ENCODE measurements around the gene APRT. TPM values are rescaled to one million over a fixed set of nuclear protein-coding genes. Genes with fewer than 3 reads are reported as not detected.

APRT gene
- total and polyA plus RNA-seq, 10 of the 15 experiments (the other 5 are each of a cell fraction or from before 2014, with no cell fraction given): 30.6 to 495 (median 166) TPM

GRCh38 chr16:88769617-88770460, 41.9 kb downstream of the APRT start:
- Histone ChIP-seq H2AFZ (ENCODE audit: control insufficient read depth, low read depth, low read length) (no peak overlapping the region), H3K9me3 (replicated peaks; ENCODE audit: control insufficient read depth, insufficient read depth, low read length) (no peaks in the 10 kb centered on the region), H3K36me3 (ENCODE audit: control insufficient read depth in 2 of 2, insufficient read depth in 2 of 2, low read length in 1 of 2) (peaks cover 3 to 4% of the 10 kb centered on the region in 2 experiments; a peak in 2 of 4 replicates), H4K20me1 (ENCODE audit: control insufficient read depth, insufficient read depth) (no peaks in the 10 kb centered on the region; the same call in none of the 2 replicates), H3K79me2 (ENCODE audit: control insufficient read depth, insufficient read depth, low read length) (peaks cover 67% of the 10 kb centered on the region), H3K4me1 (ENCODE audit: control insufficient read depth, insufficient read depth, low read length) (peaks cover 28% of the 10 kb centered on the region), H3K27ac (ENCODE audit: control insufficient read depth, insufficient read depth) (no peak overlapping the region; the same call in 1 of the 2 replicates), H3K9ac (ENCODE audit: control insufficient read depth, insufficient read depth, low read length) (no peak overlapping the region), H3K4me2 (ENCODE audit: control insufficient read depth, insufficient read depth) (no peak overlapping the region), H3K4me3 (no peak overlapping the region), H3K27me3 (replicated peaks in 1 of 2; ENCODE audit: control insufficient read depth in 2 of 2, insufficient read depth in 2 of 2, low read length in 1 of 2) (no peaks in the 10 kb centered on the region)
- SMC1A ChIA-PET (ENCODE audit: uncharacterized antibody, unreplicated experiment): interaction anchor here (1.1 kb wide), 1 partner anchor 13 kb away, joined by 4 read pairs; no protein-coding TSS in a partner anchor
- intact Hi-C loops (cut with micrococcal nuclease; ENCODE audit: unreplicated experiment): no loop called here
- CTCF ChIA-PET: interaction anchor here (1.3 kb wide), 1 partner anchor 25 kb away, joined by 5 read pairs; no protein-coding TSS in a partner anchor
- FAIRE-seq (no peak), ATAC-seq (peak; percentile 81), DNase-seq (ENCODE audit: low read depth, low spot score) (no peak)
- RAD21 ChIA-PET (ENCODE audit: unreplicated experiment): interaction anchor here (0.9 kb wide), 1 partner anchor 15 kb away, joined by 3 read pairs; the partner anchor contains the start of gene PIEZO1
- POLR2A ChIA-PET: interaction anchor here (0.7 kb wide), 1 partner anchor 51 kb away, joined by 6 read pairs; no protein-coding TSS in a partner anchor
- no TSS peak for BruUV-seq (replicated peaks)
- WGBS (ENCODE audit: insufficient coverage, insufficient replicate concordance, low lambda C conversion rate, missing lambda C conversion rate): 67% methylated on average over 25 of the region's 30 CpGs
- TF ChIP-seq LARP7 (IDR thresholded peaks at IDR 0.05) (no peak), SPI1 (IDR thresholded peaks at IDR 0.05; ENCODE audit: borderline replicate concordance, insufficient read depth, low read depth, low read length) (peak; percentile 62; the same call in 1 of the 2 replicates), MEF2B (IDR thresholded peaks at IDR 0.05; ENCODE audit: partially characterized antibody, poor library complexity, severe bottlenecking) (peak; percentile 51), POLR2A (IDR thresholded peaks at IDR 0.05; ENCODE audit: low read depth, low read length) (peak; percentile 37; the same call in 1 of the 2 replicates)
- in situ Hi-C loops (cut with MboI): no loop called here

Measured in GM12878 (cell line).